Activated T-cell treated with anti-CD3 and anti-CD28 coated beads for 24 hours (primary cell): Measurements from ENCODE around the gene TAS2R30.
"Not testable (repeated sequence)": the region's sequence is repeated elsewhere in the genome, so short reads cannot be mapped to it uniquely, and the experiment has no call there.

Source experiments
- DNase-seq: peaks from one replicate; pipeline ENCODE4 v3.0.0-alpha.2; 2020; ENCODE audit warnings: low read depth

TAS2R30 gene

DNA sequence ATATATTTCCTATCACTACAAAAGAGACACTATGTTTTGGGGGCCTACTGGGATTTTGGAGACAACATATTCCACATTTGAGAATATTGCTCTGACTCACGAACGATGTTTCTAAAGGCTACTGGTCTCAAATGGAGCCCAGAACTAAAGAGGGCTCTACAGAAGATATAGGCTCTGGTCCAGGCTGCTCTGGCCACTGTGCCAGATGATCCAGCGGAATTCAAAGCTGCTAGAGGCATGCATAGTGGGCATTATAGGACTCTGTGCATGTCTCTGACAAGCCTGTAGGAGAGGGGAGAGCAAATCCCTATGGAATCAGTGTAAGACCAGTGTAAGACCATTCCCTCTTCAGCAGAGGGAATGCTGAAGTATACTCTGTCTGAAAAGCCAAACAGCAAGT, 4.1 kb downstream of the TAS2R30 start:
- DNase-seq = no peak

DNA sequence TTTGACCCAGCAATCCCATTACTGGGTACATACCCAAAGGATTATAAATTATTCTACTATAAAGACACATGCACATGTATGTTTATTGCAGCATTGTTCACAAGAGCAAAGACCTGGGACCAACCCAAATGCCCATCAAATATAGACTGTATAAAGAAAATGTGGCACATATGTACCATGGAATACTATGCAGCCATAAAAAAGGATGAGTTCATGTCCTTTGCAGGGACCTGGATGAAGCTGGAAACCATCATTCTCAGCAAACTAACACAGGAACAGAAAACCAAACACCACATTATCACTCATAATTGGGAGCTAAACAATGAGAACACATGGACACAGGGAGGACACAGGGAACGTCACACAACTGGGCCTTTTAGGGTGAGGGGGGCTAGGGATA, 20.3 kb downstream of the TAS2R30 start:
- not testable (repeated sequence) for DNase-seq

DNA sequence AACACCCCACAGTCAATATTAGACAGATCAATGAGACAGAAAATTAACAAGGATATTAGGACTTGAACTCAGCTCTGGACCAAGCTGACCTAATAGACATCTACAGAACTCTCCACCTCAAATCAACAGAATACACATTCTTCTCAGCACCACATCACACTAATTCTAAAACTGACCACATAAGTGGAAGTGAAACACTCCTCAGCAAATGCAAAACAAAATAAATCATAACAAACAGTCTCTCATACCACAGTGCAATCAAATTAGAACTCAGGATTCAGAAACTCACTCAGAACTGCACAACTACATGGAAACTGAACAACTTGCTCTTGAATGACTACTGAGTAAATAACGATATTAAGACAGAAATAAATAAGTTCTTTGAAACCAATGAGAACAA, 23.2 kb downstream of the TAS2R30 start:
- not testable (repeated sequence) for DNase-seq

DNA sequence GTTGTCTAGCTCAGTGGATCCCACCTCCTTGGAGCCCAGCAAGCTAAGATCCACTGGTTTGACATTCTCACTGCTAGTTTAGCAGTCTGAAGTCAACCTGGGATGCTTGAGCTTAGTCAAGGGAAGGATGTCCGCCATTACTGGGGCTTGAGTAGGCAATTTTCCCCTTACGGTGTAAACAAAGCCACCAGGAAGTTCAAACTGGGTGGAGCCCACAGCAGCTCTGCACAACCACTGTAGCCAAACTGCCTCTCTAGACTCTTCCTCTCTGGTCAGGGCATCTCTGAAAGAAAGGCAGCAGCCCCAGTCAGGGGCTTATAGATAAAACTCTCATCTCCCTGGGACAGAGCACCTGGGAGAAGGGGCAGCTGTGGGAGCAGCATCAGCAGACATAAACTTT, 25.6 kb downstream of the TAS2R30 start:
- no peak for DNase-seq

DNA sequence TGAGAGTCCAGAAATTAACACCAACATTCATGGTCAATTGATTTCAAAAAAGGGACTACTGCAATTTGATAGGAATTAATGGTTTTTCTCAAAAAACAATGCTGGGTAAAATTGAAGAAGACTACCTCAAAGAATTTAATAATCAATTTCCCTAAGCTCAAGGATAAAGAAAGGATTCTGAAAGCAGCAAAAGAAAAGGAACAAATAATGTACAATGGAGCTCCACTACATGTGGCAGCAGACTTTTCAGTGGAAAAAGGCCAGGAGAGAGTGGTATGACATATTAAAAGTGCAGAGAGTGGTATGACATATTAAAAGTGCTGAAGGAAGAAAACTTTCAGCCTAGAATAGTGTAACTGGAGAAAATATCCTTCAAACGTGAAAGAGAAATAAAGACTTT, 26.7 kb downstream of the TAS2R30 start:
- DNase-seq = no peak

DNA sequence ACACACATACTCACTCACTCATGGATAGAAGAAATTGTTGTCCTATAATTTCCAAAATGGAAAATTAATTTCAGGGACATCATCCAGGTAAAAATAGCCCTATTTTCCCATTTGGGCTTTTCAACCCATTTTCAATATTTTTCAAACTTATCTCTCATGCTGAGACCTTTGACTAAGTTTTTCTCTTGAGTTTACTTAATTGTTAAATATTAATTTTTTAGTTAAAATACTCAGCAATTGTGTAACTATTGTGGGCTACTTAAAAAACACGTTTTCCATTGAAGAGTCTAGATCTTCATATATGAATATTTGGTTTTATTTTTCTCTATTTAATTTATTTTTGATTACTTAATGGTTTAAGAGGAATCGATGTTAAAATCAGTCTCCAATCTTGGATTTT, 28.2 kb downstream of the TAS2R30 start:
- no peak for DNase-seq

DNA sequence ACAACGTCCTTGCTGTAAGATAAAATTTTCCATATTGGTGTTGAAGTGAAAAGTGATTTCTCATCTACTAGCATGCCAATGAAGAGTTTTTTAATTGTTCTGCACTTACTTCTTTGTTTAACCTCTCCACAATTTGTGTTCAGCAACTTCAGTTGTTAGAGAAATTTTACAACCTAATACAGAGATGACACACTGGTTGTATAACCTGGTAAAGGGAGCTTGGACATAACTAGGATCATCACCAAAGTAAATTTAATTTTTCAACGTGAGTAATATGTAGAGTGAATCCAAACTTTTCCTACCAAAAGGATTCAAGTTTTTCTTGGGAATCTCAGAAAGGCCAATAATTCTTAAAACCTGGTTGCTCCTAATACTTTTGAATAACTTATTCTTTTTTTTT, 28.9 kb downstream of the TAS2R30 start:
- no peak for DNase-seq

DNA sequence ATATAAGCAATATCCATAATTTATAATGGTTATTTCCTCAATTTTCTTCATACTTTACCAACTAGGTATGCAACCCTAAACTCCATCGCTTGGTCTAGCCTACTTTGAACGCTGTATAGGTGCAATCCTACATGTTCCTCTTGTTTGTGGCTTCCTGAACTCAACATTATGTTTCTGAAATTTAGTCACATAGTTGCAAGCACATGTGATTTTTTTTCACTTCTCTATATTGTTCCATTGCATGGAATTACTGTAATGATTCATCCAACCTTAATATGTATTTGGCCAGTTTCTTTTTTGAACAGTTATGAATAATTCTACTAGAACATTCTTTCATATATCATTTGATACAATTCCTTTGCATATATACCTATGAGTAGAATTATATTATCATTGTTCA, 39.5 kb downstream of the TAS2R30 start:
- not testable (repeated sequence) for DNase-seq

DNA sequence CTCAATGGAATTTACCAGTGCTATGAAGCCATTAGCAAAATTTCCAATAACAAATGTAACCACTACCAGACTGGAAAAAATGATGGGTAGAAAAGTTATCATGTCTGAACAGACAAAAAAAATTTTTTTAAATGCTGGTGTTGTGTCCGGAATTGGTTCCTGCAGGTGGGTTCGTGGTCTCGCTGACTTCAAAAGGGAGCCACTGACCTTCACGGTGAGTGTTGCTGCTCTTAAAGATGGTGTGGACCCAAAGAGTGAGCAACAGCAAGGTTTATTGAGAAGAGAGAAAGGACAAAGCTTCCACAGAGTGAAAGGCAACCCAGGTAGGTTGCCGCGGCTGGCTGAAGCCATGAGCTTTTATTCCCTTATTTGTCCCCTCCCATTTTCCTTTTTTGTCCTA, 42.3 kb downstream of the TAS2R30 start, which contains the start of gene TAS2R43:
Gene TAS2R43, minus strand, starts transcription at position 186 of the 400 bp plus-strand sequence. Its CDS starts 84 bp downstream, at position 102.
- no peak for DNase-seq

DNA sequence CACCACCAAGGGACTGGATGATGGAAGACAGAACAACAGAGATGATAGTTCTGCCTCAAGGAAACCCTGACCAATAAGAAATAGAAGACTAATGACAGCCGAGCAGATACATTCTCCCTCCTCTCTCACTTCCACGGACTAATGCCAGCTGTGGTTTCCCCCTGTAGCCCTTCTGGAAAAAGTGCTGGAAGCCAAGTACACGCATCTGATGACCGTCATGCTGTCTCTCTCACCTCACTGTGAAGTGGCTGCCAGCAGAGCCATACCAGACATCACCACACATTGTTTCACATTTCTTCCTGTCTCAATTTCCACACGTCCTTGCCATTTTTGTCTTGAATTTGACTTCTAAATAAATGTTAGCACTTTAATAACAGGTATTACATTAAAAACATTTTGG, 45.2 kb downstream of the TAS2R30 start:
- no peak for DNase-seq

DNA sequence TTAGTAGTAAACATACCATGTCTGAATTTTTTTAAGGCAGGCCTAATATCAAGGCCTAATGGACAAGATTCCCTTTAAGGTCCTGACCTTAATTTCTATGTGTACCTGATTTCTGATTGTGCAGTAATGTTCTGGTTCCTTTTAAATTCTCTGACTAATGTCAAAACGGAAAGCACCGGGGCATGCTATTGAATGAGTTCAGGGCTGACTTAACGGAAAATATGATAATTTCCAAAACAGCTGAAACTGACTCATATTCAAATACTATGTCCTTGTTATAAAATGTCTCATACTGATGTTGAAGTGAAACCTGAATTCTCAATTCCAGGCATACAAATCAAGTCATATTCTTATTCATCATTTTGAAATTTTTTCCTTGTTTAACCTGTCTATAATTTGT, 49.0 kb downstream of the TAS2R30 start:
- DNase-seq = peak; percentile 13
